GM06990 (cell line): ENCODE results near the gene IL32.

Experiments
- DNase-seq: peaks from one replicate; pipeline ENCODE4 v3.0.0-alpha.2; 2011; ENCODE audit not compliant: insufficient read length; ENCODE audit errors: extremely low read depth
- H3K27me3 ChIP-seq: replicated peaks from 2 replicates; pipeline ENCODE4 v1.6.0; 2011; ENCODE audit warnings: low read length; ENCODE audit not compliant: control insufficient read depth, insufficient read depth
- H3K36me3 ChIP-seq: 2 replicates; pipeline ENCODE4 v1.5.1; 2011; ENCODE audit warnings: low read length; ENCODE audit not compliant: control insufficient read depth, insufficient read depth
- H3K4me3 ChIP-seq: replicated peaks from 2 replicates; pipeline ENCODE4 v1.5.1; 2011; ENCODE audit warnings: low read depth, mild to moderate bottlenecking, control low read depth, low read length
- TF ChIP-seq, protein P1 (sequence below): IDR thresholded peaks from 2 replicates; pipeline ENCODE4 v1.5.1; 2011; ENCODE audit warnings: low read length, control low read depth, mild to moderate bottlenecking, inconsistent platforms; ENCODE audit not compliant: insufficient read depth, poor library complexity, severe bottlenecking

IL32 gene

DNA sequence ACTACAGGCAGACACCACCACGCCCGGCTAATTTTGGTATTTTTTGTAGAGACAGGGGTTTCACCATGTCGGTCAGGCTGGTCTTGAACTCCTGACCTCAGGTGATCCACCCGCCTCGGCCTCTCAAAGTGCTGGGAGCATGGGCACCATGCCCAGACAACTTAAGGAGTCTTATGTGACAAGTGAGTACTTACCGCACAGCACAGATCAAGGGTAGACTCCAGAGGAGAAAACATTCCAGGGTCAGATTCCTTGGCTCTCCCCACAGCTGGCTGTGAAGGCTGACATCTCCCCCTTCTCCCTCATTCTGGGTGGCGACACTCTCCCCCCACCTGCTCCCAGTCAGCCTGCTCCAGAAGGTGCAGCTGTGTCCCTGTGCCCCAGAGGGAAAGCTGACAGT is 23.0 kb downstream of the IL32 start:
- DNase-seq: no peak
- no peaks in the 10 kb centered on the region for H3K27me3 ChIP-seq
- no peaks in the 10 kb centered on the region for H3K36me3 ChIP-seq
- H3K4me3 ChIP-seq: no peak overlapping the region
- TF ChIP-seq, protein P1, sequence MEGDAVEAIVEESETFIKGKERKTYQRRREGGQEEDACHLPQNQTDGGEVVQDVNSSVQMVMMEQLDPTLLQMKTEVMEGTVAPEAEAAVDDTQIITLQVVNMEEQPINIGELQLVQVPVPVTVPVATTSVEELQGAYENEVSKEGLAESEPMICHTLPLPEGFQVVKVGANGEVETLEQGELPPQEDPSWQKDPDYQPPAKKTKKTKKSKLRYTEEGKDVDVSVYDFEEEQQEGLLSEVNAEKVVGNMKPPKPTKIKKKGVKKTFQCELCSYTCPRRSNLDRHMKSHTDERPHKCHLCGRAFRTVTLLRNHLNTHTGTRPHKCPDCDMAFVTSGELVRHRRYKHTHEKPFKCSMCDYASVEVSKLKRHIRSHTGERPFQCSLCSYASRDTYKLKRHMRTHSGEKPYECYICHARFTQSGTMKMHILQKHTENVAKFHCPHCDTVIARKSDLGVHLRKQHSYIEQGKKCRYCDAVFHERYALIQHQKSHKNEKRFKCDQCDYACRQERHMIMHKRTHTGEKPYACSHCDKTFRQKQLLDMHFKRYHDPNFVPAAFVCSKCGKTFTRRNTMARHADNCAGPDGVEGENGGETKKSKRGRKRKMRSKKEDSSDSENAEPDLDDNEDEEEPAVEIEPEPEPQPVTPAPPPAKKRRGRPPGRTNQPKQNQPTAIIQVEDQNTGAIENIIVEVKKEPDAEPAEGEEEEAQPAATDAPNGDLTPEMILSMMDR: no peak

DNA sequence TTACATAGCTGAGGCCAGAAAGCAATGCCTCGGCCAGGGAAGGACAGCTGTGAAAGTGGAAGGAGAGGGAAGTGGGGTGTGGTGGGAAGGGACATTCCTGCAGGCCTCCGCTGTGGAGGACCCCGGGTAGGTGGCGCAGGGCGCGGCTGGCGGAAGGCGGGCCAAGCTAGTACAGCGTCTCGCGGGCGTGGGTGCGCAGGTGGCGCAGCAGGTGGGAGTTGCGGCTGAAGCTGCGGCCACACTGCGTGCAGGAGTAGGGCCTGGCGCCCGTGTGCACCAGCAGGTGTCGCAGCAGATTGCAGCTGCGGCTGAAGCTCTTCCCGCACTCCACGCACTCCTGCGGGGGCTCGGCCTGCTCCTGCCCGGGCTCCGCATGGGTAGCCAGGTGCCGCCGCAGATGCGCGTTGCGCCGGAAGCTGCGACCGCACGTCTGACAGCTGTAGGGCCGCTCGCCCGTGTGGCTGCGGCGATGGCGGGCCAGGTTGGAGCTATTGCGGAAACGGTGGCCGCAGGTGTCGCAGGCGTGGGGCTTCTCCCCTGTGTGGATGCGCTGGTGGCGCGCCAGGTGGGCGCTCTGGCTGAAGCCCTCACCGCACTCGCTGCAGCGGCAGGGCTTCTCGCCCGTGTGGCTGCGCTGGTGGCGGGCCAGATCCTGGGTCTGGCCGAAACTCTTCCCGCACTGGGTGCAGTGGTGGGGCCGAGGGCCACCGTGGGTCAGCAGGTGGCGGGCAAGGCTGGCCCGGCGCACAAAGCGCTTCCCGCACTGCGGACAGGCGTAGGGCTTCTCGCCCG is 23.7 kb downstream of the IL32 start:
- TF ChIP-seq, protein P1: no peak
- DNase-seq: no peak
- Histone ChIP-seq H3K36me3 (no peaks in the 10 kb centered on the region), H3K4me3 (no peak overlapping the region), H3K27me3 (no peaks in the 10 kb centered on the region)

GRCh38 chr16:3089717-3090592 is 24.5 kb downstream of the IL32 start:
- H3K36me3 ChIP-seq: no peaks in the 10 kb centered on the region
- TF ChIP-seq, protein P1: no peak
- no peak overlapping the region for H3K4me3 ChIP-seq
- no peaks in the 10 kb centered on the region for H3K27me3 ChIP-seq
- DNase-seq: no peak

GRCh38 chr16:3091551-3091950 is 26.1 kb downstream of the IL32 start:
- Histone ChIP-seq H3K36me3 (no peaks in the 10 kb centered on the region), H3K4me3 (no peak overlapping the region), H3K27me3 (no peaks in the 10 kb centered on the region)
- TF ChIP-seq, protein P1: no peak
- DNase-seq: no peak

GRCh38 chr16:3092501-3092941 is 27.1 kb downstream of the IL32 start:
- no peak for DNase-seq
- H3K4me3 ChIP-seq: no peak overlapping the region
- no peaks in the 10 kb centered on the region for H3K36me3 ChIP-seq
- no peaks in the 10 kb centered on the region for H3K27me3 ChIP-seq
- TF ChIP-seq, protein P1: no peak
